Calu3 (cell line): Measurements from ENCODE around the gene THNSL1. TPM values are rescaled to one million over a fixed set of nuclear protein-coding genes. Genes with fewer than 3 reads are reported as not detected.

Experiments
- BruUV-seq: library from RNA; stranded (reverse); fragments of 400-500 nt; replicated peaks from 2 replicates; lab custom pipeline; 2021; lab: Mats Ljungman, UMichigan
- CTCF ChIA-PET: fragments of 300-600 bp; sonication (Branson Sonifier 250); formaldehyde crosslinking; loops from one replicate; lab custom pipeline; 2022; ENCODE audit warnings: antibody characterized with exemption; lab: Charles Lee
- DNase-seq: peaks from one replicate; pipeline ENCODE4 v3.0.0; 2022
- H3K27ac Mint-ChIP-seq: one replicate; pipeline ENCODE4 v1.8.0; 2022; ENCODE audit warnings: mixed read lengths; ENCODE audit not compliant: unreplicated experiment
- H3K27me3 Mint-ChIP-seq: one replicate; pipeline ENCODE4 v1.8.0; 2022; ENCODE audit warnings: mixed read lengths; ENCODE audit not compliant: unreplicated experiment
- H3K36me3 Mint-ChIP-seq: one replicate; pipeline ENCODE4 v1.8.0; 2022; ENCODE audit warnings: mild to moderate bottlenecking, moderate library complexity, mixed read lengths; ENCODE audit not compliant: insufficient read depth, unreplicated experiment
- H3K4me1 Mint-ChIP-seq: one replicate; pipeline ENCODE4 v1.8.0; 2022; ENCODE audit warnings: mild to moderate bottlenecking, low read depth, mixed read lengths; ENCODE audit not compliant: unreplicated experiment
- H3K4me3 Mint-ChIP-seq: one replicate; pipeline ENCODE4 v1.8.0; 2022; ENCODE audit warnings: mild to moderate bottlenecking, low read depth, moderate library complexity, mixed read lengths; ENCODE audit not compliant: unreplicated experiment
- H3K9me3 Mint-ChIP-seq: one replicate; pipeline ENCODE4 v1.8.0; 2022; ENCODE audit warnings: low read depth, mixed read lengths; ENCODE audit not compliant: unreplicated experiment
- CTCF ChIP-seq: fragments of 200-600 bp; IDR thresholded peaks from one replicate; pipeline ENCODE4 v1.8.0; 2022; ENCODE audit warnings: antibody characterized with exemption; ENCODE audit not compliant: unreplicated experiment
- intact Hi-C: fragments of 100-400 bp; cut with micrococcal nuclease; formaldehyde crosslinking; loops from one replicate; pipeline ENCODE4 v1.10.0; 2022; ENCODE audit not compliant: unreplicated experiment
- total RNA-seq: library from RNA; stranded (reverse); gene quantifications from 2 replicates; pipeline ENCODE4 v1.2.3, GENCODE V29; 2022

Gene THNSL1
- total RNA-seq, 1 experiment from 2014 or later, result 6.6 TPM

DNA sequence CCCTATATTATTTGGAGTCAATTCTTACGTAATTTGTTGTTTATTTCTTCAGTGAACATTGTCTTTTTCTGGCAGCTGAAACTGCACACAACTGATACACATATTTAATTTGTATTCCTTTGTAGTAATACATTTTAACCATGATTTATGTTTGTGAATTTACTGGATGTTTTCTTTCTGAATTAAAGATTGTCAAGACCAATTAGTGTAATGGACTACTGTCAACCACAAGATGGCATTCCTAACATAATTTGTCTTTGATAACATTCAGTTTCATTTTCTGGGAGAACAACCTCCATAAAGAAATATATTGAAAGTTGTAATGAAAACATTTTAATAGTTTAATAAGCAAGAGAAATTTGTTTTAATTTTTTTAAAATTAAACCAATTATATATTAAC is 10.1 kb downstream of the THNSL1 start:
- Mint-ChIP-seq H3K36me3 (no peaks in the 10 kb centered on the region), H3K9me3 (no peaks in the 10 kb centered on the region), H3K4me1 (no peaks in the 10 kb centered on the region), H3K27ac (no peak overlapping the region), H3K27me3 (no peaks in the 10 kb centered on the region), H3K4me3 (no peak overlapping the region)
- no peak for DNase-seq
- no TSS peak for BruUV-seq
- intact Hi-C loops, result loop anchor here (1.0 to 5.0 kb wide), 2 partner anchors 55 to 201 kb away; no protein-coding TSS in a partner anchor
- no peak for TF ChIP-seq CTCF
- CTCF ChIA-PET, result interaction anchor here (0.6 kb wide), 1 partner anchor 393 kb away, joined by 7 read pairs; no protein-coding TSS in a partner anchor

GRCh38 chr10:25028711-25029110 is 12.3 kb downstream of the THNSL1 start:
- Mint-ChIP-seq H3K4me1 (no peaks in the 10 kb centered on the region), H3K27me3 (no peaks in the 10 kb centered on the region), H3K4me3 (no peak overlapping the region), H3K36me3 (no peaks in the 10 kb centered on the region), H3K9me3 (no peaks in the 10 kb centered on the region), H3K27ac (no peak overlapping the region)
- BruUV-seq, result no TSS peak
- TF ChIP-seq CTCF, result no peak
- DNase-seq, result no peak
- CTCF ChIA-PET, result no interaction called here
- intact Hi-C loops, result loop anchor here (5.0 kb wide), 1 partner anchor 199 kb away; no protein-coding TSS in a partner anchor

- Mint-ChIP-seq H3K9me3 (no peaks in the 10 kb centered on the region), H3K27me3 (no peaks in the 10 kb centered on the region), H3K27ac (no peak overlapping the region), H3K4me1 (no peaks in the 10 kb centered on the region), H3K36me3 (no peaks in the 10 kb centered on the region), H3K4me3 (no peak overlapping the region)
- no TSS peak for BruUV-seq
- no peak for DNase-seq
- intact Hi-C loops, result loop anchor here (5.0 kb wide), 1 partner anchor 198 kb away; no protein-coding TSS in a partner anchor
- CTCF ChIA-PET, result no interaction called here
- no peak for TF ChIP-seq CTCF
Measured at GRCh38 chr10:25029519-25029918, 13.1 kb downstream of the THNSL1 start.

GRCh38 chr10:25036381-25036780 is 20.0 kb downstream of the THNSL1 start:
- Mint-ChIP-seq H3K4me3 (no peak overlapping the region), H3K27me3 (no peaks in the 10 kb centered on the region), H3K36me3 (no peaks in the 10 kb centered on the region), H3K27ac (no peak overlapping the region), H3K9me3 (no peaks in the 10 kb centered on the region), H3K4me1 (peaks cover 17% of the 10 kb centered on the region)
- no TSS peak for BruUV-seq
- TF ChIP-seq CTCF, result no peak
- no peak for DNase-seq
- intact Hi-C loops, result no loop called here
- CTCF ChIA-PET, result no interaction called here
